Measurements from ENCODE around the gene RNF31.

DNA sequence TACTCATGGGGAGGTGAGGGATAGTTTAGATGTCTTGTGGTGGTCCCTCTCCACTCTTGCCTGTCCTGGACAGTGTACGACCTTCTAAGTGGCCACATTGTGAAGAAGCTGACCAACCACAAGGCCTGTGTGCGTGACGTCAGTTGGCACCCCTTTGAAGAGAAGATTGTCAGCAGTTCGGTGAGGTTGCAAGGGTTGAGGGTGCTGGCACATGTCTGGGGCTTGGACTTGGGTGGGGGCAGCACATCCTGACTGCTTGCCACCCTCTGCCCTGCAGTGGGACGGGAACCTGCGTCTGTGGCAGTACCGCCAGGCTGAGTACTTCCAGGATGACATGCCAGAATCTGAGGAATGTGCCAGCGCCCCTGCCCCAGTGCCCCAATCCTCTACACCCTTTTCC lies 24.4 kb upstream of the RNF31 start:
- TF ChIP-seq POLR2AphosphoS5 (IDR thresholded peaks at IDR 0.05) (no peak), POLR2A (IDR thresholded peaks at IDR 0.05) (no peak)
- TF ChIP-seq, protein P1, sequence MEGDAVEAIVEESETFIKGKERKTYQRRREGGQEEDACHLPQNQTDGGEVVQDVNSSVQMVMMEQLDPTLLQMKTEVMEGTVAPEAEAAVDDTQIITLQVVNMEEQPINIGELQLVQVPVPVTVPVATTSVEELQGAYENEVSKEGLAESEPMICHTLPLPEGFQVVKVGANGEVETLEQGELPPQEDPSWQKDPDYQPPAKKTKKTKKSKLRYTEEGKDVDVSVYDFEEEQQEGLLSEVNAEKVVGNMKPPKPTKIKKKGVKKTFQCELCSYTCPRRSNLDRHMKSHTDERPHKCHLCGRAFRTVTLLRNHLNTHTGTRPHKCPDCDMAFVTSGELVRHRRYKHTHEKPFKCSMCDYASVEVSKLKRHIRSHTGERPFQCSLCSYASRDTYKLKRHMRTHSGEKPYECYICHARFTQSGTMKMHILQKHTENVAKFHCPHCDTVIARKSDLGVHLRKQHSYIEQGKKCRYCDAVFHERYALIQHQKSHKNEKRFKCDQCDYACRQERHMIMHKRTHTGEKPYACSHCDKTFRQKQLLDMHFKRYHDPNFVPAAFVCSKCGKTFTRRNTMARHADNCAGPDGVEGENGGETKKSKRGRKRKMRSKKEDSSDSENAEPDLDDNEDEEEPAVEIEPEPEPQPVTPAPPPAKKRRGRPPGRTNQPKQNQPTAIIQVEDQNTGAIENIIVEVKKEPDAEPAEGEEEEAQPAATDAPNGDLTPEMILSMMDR (IDR thresholded peaks at IDR 0.05) = no peak

All from sigmoid colon (tissue), 4 donors.